ENCODE data around the gene AANAT. TPM values are rescaled to one million over a fixed set of nuclear protein-coding genes. Genes with fewer than 3 reads are reported as not detected.

Gene AANAT
- total RNA-seq, 1 experiment from 2014 or later = not detected

GRCh38 chr17:76420356-76421043 lies 46.9 kb upstream of the AANAT start:
- H2AFZ ChIP-seq (ENCODE audit: low read depth, low read length, poor library complexity, severe bottlenecking) = no peak overlapping the region
- CTCF ChIA-PET = no interaction called here
- DNase-seq (ENCODE audit: low read depth, low spot score) (no peak), ATAC-seq (no peak)
- no peak overlapping the region for H3K4me3 ChIP-seq (replicated peaks in 1 of 2; ENCODE audit: low read depth in 1 of 2, low read length in 2 of 2)
- peaks cover 4% of the 10 kb centered on the region; the same call in 1 of the 2 replicates for H4K20me1 ChIP-seq (ENCODE audit: insufficient read depth)
- no peak overlapping the region for H3K4me2 ChIP-seq (ENCODE audit: low read length)
- intact Hi-C loops (cut with micrococcal nuclease) = no loop called here
- no peak overlapping the region for H3K27ac ChIP-seq (ENCODE audit: low read depth, low read length)
- no peak overlapping the region for H3K9ac ChIP-seq (ENCODE audit: low read length)
- peaks cover 87% of the 10 kb centered on the region for H3K79me2 ChIP-seq (ENCODE audit: insufficient read depth, low read length)
- POLR2A ChIA-PET = no interaction called here
- no peaks in the 10 kb centered on the region for H3K9me3 ChIP-seq (ENCODE audit: control insufficient read depth in 1 of 2, insufficient read depth in 1 of 2, low read depth in 1 of 2, low read length in 2 of 2)
- H3K36me3 ChIP-seq (ENCODE audit: control insufficient read depth in 1 of 2, insufficient read depth in 2 of 2, low read length in 2 of 2) = peaks cover 0 to 4% of the 10 kb centered on the region in 2 experiments; a peak in 1 of 4 replicates
- H3K27me3 ChIP-seq (ENCODE audit: insufficient read depth, low read length) = no peaks in the 10 kb centered on the region
- no TSS peak for BruUV-seq (replicated peaks)
- RAD21 ChIA-PET (ENCODE audit: low non-redundant PET in 1 of 2, low total read pairs in 2 of 2, uncharacterized antibody in 2 of 2, unreplicated experiment in 2 of 2) = no interaction called here
- no peaks in the 10 kb centered on the region for H3K9me2 ChIP-seq (ENCODE audit: insufficient read depth)
- TF ChIP-seq ZFX (IDR thresholded peaks at IDR 0.05) = no peak
- no peak for TF ChIP-seq POLR2AphosphoS5 (IDR thresholded peaks at IDR 0.05; ENCODE audit: low read depth, low read length)
- no peak for TF ChIP-seq MAX (IDR thresholded peaks at IDR 0.05)
- TF ChIP-seq CTCF (IDR thresholded peaks at IDR 0.05 in 2 of 3, conservative IDR thresholded peaks at IDR 0.05 in 1 of 3; ENCODE audit: borderline replicate concordance in 1 of 3, insufficient read depth in 1 of 3, low read depth in 2 of 3, low read length in 2 of 3) = no peak
- TF ChIP-seq FOSL1 (IDR thresholded peaks at IDR 0.05; ENCODE audit: low read depth) = no peak
- TF ChIP-seq EZH2phosphoT487 (IDR thresholded peaks at IDR 0.05; ENCODE audit: borderline replicate concordance) = no peak
- TF ChIP-seq ZBTB33 (IDR thresholded peaks at IDR 0.05; ENCODE audit: extremely low read depth, insufficient replicate concordance, low read length) = no peak
- TF ChIP-seq JUND (IDR thresholded peaks at IDR 0.05) = no peak
- TF ChIP-seq ATF3 (IDR thresholded peaks at IDR 0.05) = no peak
- TF ChIP-seq EGR1 (IDR thresholded peaks at IDR 0.05; ENCODE audit: low read depth) = no peak
- no peak for TF ChIP-seq ZNF274 (IDR thresholded peaks at IDR 0.05; ENCODE audit: low read depth, low read length)
- no peak for TF ChIP-seq REST (IDR thresholded peaks at IDR 0.05; ENCODE audit: low read depth)
- TF ChIP-seq POLR2A (IDR thresholded peaks at IDR 0.05; ENCODE audit: borderline replicate concordance, extremely low read depth, insufficient read depth, insufficient read length) = no peak
- no peak for TF ChIP-seq SP1 (IDR thresholded peaks at IDR 0.05; ENCODE audit: low read depth)
- TF ChIP-seq EZH2 (IDR thresholded peaks at IDR 0.05) = no peak
- TF ChIP-seq TCF7L2 (IDR thresholded peaks at IDR 0.05; ENCODE audit: borderline replicate concordance, extremely low read depth, insufficient read depth, insufficient read length) = no peak
- TF ChIP-seq RAD21 (IDR thresholded peaks at IDR 0.05; ENCODE audit: low read depth) = no peak
- no peak for TF ChIP-seq SIN3A (IDR thresholded peaks at IDR 0.05; ENCODE audit: low read depth)
- TF ChIP-seq CBX3 (IDR thresholded peaks at IDR 0.05; ENCODE audit: low read depth) = no peak
- peaks cover 0 to 4% of the 10 kb centered on the region in 2 experiments; a peak in 1 of 4 replicates for H3K4me1 ChIP-seq (ENCODE audit: control insufficient read depth in 1 of 2, insufficient read depth in 2 of 2, low read length in 2 of 2)
